Measurements from ENCODE around the gene UBR1.

The UBR1 gene

GRCh38 chr15:43105077-43105736, 631 bp downstream of the UBR1 start:
- DNase-seq = no peak

- no peak for DNase-seq
These were observed 1.4 kb downstream of the UBR1 start for GRCh38 chr15:43104426-43104825.

GRCh38 chr15:43103907-43104306, 1.9 kb downstream of the UBR1 start:
- no peak for DNase-seq

- peak; percentile 19 for DNase-seq
These were observed 3.7 kb downstream of the UBR1 start for GRCh38 chr15:43102187-43102586.

- DNase-seq = no peak
These were observed 4.9 kb downstream of the UBR1 start for GRCh38 chr15:43100971-43101370.

- no peak for DNase-seq
These were observed 6.6 kb downstream of the UBR1 start for GRCh38 chr15:43099105-43099845.

- no peak for DNase-seq
These were observed 9.4 kb downstream of the UBR1 start for GRCh38 chr15:43096411-43096810.

- peak; percentile 34 for DNase-seq
These were observed 10.0 kb downstream of the UBR1 start for GRCh38 chr15:43095708-43096347.

- DNase-seq = no peak
These were observed 10.6 kb downstream of the UBR1 start for GRCh38 chr15:43095243-43095642.

- DNase-seq = no peak
These were observed 11.3 kb downstream of the UBR1 start for GRCh38 chr15:43094416-43095030.

- DNase-seq = peak; percentile 65
These were observed 12.8 kb downstream of the UBR1 start for GRCh38 chr15:43093026-43093425.

GRCh38 chr15:43091859-43092258, 14.0 kb downstream of the UBR1 start:
- no peak for DNase-seq

GRCh38 chr15:43086551-43086950, 19.3 kb downstream of the UBR1 start:
- DNase-seq = peak; percentile 44

- peak; percentile 38 for DNase-seq
These were observed 19.9 kb downstream of the UBR1 start for GRCh38 chr15:43085921-43086320.

- DNase-seq = no peak
These were observed 23.3 kb downstream of the UBR1 start for GRCh38 chr15:43082509-43082908.

- DNase-seq = no peak
These were observed 24.6 kb downstream of the UBR1 start for GRCh38 chr15:43081283-43081682.

GRCh38 chr15:43071451-43071850, 34.4 kb downstream of the UBR1 start:
- DNase-seq = no peak

- DNase-seq = no peak
These were observed 34.9 kb downstream of the UBR1 start for GRCh38 chr15:43070893-43071292.

- DNase-seq = no peak
These were observed 35.6 kb downstream of the UBR1 start for GRCh38 chr15:43070249-43070648.

- DNase-seq = peak; percentile 66
These were observed 37.9 kb downstream of the UBR1 start for GRCh38 chr15:43067717-43068461.

- no peak for DNase-seq
These were observed 49.1 kb downstream of the UBR1 start for GRCh38 chr15:43056696-43057095.

- no peak for DNase-seq
These were observed 53.0 kb downstream of the UBR1 start for GRCh38 chr15:43052860-43053259.

- no peak for DNase-seq
These were observed 56.9 kb downstream of the UBR1 start for GRCh38 chr15:43048935-43049334.

Data from fibroblast of skin of right quadriceps (primary cell).